Thyroid gland (tissue), 4 donors: ENCODE measurements around the gene SUN2.

ENCODE experiments used
- CTCF ChIP-seq, 6 experiments: fragments of 200-600 bp in 3 of 6; fragments of 450-650 bp in 3 of 6; sonication (generic) in 3 of 6; IDR thresholded peaks; one replicate each; pipeline ENCODE4 v1.5.1; 2016 to 2019; ENCODE audit warnings: antibody characterized with exemption in 6 of 6, mild to moderate bottlenecking in 2 of 6, inconsistent platforms in 1 of 6, moderate library complexity in 1 of 6
- POLR2A ChIP-seq, 2 donors: fragments of 450-650 bp; IDR thresholded peaks; one replicate each; pipeline ENCODE4 v1.6.1; 2017; ENCODE audit warnings: antibody characterized with exemption in 2 of 2, mild to moderate bottlenecking in 2 of 2, moderate library complexity in 1 of 2

GRCh38 chr22:38799265-38800002 lies 43.6 kb upstream of the SUN2 start:
- TF ChIP-seq CTCF (IDR thresholded peaks at IDR 0.05): no peak
- TF ChIP-seq POLR2A (IDR thresholded peaks at IDR 0.05): no peak
